GM19239 (cell line): ENCODE measurements around the gene CEACAM18.
"Not testable (repeated sequence)": the region's sequence is repeated elsewhere in the genome, so short reads cannot be mapped to it uniquely, and the experiment has no call there.

Source experiments
- DNase-seq: peaks from one replicate; pipeline ENCODE4 v3.0.0; 2011; ENCODE audit warnings: low spot score; ENCODE audit not compliant: insufficient read length
- FAIRE-seq: peaks from 2 replicates; lab custom pipeline; 2011; peaks lifted over from hg19 to GRCh38; lab: Jason Lieb, UNC

CEACAM18 gene

DNA sequence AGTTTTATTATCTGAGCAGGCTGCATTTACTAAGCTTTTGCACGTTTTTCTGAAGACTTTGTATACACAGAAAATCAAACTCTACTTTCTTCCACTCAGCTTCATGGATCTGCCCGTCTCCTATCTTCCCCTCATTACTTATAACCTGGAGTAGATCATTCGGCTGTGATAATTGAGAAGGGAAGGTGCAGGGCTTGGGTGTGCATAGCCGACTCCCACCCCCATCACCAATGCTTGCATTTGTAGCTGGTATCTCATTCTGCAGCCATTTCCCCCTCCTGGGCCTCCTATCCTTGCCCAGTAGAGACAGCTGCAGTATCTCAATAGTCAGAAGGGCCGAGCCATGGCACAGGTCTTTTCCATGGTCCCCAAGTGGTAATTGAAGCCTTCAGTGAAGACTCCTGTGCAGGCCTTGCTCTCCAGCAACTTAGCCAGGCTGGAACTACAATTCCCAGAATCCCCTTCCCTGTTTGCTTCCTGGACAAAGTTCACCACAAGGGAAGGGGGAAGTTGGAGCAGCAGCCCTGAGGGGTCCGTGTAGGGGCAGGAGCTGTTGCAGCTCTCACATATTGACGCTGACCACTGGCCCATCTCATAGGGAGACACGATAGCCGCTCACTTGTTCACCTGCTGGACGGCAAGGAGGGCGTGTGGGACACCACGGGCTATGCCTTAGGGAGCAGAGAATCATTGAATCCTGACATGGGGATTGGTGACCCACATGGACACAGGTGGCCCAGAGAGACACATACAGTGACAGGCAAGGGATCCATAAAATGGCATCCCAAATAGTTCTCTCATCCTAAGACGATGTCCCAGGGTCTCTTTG, 18.0 kb upstream of the CEACAM18 start:
- DNase-seq (no peak), FAIRE-seq (no peak)

DNA sequence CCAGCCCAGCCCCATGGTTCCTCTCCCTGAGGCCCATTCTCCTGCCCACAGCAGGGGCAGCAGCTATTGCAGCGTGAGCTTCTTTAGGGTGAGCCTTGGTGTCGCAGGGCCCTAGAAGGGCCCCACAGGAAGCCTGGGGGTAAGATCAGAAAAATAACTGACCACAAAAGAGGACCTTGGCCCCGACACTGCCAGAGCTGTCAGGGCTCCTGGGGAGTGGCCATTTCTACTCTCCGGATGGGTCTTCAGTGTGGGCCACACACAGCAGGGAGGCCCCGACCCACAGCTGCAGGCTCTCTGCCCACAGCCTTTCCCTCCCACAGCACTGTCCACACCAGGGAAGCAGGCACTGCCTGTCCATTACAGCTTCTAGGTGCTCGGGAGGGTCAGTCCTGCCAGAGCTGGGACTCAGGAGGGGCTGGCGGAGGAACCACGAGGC, 16.6 kb upstream of the CEACAM18 start:
- FAIRE-seq (no peak), DNase-seq (no peak)

DNA sequence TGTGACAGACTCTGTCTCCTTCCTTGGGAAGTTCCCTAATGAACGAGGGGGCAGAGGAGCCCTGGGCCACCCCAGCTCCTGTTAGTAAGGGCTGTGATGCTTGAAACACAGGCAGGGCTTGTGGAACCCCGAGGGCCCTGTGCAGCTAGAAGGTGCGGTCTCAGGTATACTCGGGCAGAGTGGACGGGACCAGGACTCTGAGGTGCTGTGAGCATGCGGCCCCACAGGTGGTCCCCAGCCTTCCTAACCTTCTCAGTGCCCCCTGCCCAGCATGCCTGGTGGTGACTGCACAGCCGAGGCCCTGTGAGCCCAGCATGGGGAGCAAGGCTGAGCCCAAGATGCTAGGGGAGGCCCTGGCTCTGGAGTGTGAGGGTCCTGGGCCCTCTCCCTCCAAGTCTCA, 16.1 kb upstream of the CEACAM18 start:
- DNase-seq, result no peak
- no peak for FAIRE-seq

DNA sequence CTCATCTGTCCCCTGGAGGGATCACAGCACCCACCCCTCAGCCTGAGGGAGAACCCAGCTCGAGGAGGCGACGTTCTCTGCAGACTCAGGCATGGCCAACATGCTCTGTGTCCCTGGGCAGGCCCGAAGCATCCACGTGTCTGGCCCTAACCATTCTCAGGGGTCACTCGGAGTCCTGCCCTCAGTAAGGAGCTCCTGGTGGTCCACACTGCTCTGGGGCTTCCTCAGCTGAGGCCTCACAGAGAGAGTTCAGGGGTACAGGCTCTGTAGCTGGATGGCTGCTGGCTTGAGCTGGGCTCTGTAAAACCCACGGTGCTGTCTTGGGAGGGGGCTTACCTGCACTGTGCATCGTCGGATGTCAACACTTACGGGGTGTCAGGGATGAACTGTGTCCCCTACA, 15.7 kb upstream of the CEACAM18 start:
- DNase-seq (no peak), FAIRE-seq (no peak)

DNA sequence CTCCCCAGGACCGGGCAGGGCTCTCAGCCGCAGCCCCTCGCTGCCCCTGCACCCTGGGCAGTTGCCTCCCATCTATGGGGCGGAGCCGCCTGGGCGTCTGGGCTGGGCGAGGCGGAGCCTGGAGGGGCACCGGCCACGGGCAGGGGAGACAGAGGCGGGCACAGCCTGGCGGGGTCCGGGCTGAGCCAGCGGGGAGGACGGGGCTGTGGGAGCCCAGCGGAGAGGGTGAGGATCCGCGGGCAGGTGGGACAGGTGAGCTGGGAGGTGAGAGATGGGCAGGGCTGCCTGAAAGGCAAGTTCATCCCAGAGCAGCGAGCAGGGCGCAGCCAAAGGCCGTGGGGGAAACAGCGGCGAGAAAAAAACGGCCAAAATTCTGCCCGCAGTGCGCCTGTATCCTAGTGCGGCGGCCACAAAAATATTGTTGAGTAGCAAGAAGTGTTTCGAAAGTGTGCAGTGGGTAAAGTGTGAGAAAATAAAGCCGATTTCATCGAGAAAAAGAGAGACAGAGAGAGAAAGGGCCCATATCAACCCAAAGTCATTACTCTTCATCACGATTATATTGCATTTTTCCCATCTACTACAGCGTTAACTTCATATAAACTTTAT, 14.3 kb upstream of the CEACAM18 start:
- FAIRE-seq, DNase-seq: not testable (repeated sequence)

DNA sequence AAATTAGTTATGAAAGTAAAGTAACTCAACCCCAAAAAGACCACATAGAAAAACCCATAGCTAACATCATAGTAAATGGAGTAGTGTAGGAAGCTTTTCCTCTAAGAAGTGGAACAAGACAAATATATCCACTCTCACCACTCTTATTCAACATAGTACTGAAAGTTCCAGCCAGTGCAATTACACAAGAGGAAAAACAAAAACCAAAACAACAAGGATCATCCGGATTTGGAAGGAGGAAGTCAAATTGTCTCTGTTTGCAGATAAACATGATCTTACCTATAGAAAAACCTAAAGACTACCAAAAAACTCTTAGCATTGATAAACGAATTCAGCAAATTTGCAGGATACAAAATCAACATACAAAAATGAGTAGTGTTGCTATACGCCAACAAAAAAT, 11.6 kb upstream of the CEACAM18 start:
- DNase-seq, result no peak
- FAIRE-seq, result no peak

DNA sequence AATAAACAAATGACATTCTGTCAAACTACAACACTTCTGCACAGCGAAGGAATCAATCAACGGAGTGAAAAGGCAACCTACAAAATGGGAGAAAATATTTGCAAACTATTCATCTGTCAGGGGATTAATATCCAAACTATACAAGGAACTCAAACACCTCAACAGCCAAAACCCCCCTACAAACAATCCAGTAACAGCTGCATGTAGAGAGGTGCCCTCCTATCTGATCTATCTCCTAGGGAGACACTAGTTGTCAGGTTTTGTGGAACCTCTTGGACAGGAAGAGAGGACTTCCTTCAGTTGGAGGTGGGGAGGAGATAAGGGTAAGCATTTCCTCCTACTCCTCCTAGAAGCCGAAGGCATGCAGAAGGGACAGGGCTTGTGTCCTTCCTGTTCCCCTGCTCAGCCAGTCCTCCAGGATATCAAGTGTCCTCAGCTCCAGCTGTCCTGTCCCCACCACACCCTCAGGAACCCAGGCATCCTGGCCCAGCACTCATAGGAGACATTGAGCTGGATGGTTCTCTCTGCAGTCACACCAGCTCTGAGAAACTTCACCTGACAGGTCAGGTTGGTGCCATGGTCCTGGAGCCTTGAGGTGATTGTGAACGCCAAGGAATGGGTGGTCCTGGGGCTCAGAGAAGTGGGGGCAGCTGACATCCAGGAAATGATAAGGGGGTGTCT, 10.3 kb upstream of the CEACAM18 start:
- FAIRE-seq (no peak), DNase-seq (no peak)

GRCh38 chr19:51468545-51468920, 9.8 kb upstream of the CEACAM18 start:
- DNase-seq, result no peak
- no peak for FAIRE-seq

DNA sequence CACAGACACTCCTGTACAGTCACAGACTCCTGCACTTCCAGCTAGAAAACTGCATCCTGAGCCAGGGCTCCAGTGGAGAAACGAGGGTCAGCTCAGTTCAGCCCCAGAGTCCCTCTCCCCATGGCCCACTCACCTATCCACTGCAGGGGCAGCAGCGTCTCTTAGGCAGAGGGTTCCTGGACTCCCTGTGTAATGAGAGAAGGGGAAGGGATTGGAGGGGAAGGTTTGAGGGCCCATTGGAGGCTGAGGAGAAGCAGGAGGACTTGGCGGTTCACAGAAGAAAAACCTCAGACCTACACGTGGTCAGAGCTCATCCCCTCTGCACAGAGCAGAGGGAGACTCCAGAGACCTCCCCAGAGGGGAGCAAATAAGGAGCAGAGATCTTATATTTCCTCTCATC, 9.2 kb upstream of the CEACAM18 start:
- FAIRE-seq, result no peak

DNA sequence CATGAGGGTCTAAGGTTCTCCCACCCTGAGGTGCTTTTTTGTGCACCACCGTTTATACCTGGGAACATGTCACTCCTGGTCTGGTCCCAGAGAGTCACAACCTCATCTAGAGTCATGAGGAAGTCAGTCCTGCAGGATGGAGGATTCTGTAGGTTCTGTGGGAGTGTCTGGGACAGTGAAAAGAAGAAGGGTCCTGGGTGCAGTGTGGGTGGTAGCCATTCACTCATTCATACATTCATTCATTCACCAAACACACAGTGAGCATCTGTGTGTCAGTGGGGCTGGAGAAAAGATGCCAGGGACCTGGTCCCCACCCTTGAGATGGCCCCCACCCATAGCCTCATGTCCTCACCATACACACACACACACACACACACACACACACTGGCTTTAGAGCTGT, 8.7 kb upstream of the CEACAM18 start:
- FAIRE-seq, result no peak
- DNase-seq, result no peak

More for the DNA sequence above, 9.2 kb upstream of the CEACAM18 start:
- no peak for DNase-seq

DNA sequence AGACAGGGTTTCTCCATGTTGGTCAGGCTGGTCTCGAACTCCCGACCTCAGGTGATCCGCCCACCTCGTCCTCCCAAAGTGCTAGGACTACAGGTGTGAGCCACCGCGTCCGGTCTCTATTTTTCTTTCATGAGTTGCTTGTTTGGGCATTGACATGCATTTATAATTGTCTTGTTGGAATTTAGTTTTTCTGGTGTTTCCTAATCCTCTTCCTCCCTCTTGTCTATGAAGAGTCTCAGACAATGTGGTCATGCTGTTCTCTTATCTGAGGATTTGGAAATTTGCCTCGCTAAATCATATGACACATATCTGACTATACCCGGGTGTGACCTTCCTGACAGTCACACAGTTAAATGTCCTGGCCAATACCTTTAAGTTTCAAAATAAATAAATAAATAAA, 7.4 kb upstream of the CEACAM18 start:
- FAIRE-seq (no peak), DNase-seq (no peak)

DNA sequence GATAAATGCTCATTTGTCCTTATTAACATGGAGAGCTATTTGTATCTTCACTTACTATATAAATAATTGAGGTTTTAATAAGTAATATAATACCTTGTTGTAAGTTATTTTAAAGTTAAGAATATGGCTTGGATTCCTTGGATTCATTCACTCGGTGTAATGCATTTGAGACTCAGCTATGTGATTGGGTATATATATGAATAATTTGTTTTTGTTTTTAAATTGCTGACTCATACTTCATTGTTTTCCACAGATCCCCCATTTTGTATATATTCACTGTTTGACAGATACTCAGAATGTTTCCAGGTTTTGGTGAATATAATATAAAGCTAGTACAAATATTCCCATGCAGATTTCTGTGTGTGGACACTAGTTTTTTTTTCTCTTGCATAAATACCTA, 6.8 kb upstream of the CEACAM18 start:
- DNase-seq, result no peak
- no peak for FAIRE-seq

GRCh38 chr19:51472607-51473006, 5.7 kb upstream of the CEACAM18 start:
- DNase-seq (no peak), FAIRE-seq (peak; percentile 35)

GRCh38 chr19:51473009-51473707, 5.2 kb upstream of the CEACAM18 start:
- DNase-seq, result peak; percentile 64
- peak; percentile 82 for FAIRE-seq

DNA sequence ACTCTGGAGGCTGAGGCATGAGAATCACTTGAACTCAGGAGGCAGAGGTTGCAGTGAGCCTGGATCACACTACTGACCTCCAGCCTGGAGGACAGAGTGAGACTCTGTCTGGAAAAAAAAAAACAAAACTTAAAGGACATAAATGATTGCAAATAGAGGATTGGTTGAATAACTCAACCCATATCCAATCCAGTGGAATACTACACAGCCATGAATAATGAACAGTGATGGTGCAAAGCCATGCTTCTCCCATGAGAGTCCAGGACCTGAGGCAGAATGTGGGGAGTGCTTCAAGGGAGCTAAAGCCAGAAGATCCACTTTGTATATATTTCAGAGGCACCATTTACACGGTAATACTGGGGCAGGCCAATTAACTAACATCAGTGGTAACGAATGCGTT, 2.2 kb upstream of the CEACAM18 start:
- DNase-seq (no peak), FAIRE-seq (no peak)

DNA sequence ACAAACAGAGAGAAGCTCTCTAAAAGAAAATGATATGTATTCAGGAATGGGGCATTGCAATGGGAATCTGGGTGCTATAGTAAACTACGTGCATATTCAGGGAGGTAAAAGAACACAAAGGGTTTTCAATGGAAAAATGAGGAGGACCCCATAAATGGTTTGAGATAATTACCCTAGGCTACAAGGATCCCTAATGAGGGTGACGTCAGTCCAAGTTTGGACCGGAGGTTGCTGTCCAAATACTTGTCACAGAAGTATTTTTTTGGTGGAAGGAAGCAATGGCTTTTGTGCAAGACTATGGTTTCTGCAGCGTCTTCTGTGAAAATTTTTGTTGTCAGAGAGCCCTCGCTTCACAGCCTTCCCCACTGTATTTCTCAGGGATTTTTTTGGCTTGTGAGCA, 995 bp upstream of the CEACAM18 start:
- FAIRE-seq, result no peak
- no peak for DNase-seq

DNA sequence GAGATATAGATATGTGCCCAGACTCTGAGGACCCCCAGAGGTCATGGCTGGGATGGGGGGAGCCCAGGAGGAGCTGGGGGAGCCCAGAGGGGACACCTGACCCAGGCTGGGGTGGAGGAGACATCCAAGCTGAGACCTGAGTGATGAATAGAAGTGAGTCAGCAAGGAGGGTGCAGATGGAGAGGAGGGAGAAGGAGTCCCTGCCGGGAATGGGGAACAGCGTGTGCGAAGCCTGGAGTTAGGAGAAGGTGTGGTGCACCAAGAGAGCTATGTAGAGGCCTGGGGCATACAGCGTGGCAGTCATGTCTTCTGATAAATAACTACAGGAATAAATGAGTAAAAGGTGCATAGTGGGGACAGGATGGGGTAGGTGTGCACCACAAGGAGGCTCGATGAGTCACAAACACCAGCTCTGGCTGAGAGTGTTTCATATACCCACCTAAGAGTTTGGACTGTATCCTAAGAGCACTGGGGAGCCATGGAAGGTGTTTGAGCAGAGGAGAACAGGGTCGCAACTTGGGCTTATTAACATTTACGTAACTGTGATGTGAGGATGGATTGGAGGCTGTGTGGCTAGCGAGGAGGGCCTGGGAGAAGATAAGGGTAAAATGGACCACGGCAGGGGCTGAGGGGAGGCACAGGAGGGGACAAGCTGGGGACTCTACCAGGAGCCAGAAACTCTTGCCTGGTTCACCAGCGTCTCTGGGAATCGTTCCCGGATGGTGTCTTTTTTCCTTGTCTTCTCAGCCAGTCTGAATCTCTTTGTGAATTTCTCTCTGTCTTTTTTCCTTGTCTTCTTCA, 1.4 kb downstream of the CEACAM18 start:
- no peak for DNase-seq
- FAIRE-seq, result no peak

DNA sequence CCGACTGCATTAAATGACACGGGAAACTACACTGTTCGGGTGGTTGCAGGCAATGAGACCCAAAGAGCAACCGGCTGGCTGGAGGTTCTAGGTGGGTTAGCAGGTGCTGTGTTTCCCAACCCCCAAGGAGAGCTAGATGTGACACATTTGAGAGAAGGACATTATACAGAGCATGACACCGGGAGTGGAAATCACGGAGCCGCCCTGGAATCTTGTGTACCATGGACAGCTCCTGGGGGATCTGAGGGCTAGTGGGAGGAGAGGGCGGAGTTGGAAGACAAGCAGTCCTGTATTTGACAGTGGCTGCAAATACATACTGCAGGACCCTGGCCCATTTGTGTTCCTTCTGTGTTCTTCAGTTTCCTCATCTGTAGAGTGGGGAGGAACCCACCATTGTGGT, 2.3 kb downstream of the CEACAM18 start:
- no peak for FAIRE-seq
- DNase-seq, result no peak

GRCh38 chr19:51485960-51486660, 7.8 kb downstream of the CEACAM18 start:
- FAIRE-seq, result no peak
- no peak for DNase-seq
